Hepatocyte (in vitro differentiated cells): ENCODE measurements around the gene GMDS. TPM values are rescaled to one million over a fixed set of nuclear protein-coding genes. Genes with fewer than 3 reads are reported as not detected.
A peak's percentile ranks its signal among the peaks of the same experiment; 100 is the strongest.

Experiments
- DNase-seq: peaks from one replicate; pipeline ENCODE4 v3.0.0-alpha.2; 2016; ENCODE audit warnings: low spot score
- H2AFZ ChIP-seq: fragments of 200-600 bp; sonication (generic); 2 replicates; pipeline ENCODE4 v1.6.0; 2016; ENCODE audit warnings: antibody characterized with exemption, mild to moderate bottlenecking
- H3K27ac ChIP-seq: fragments of 200-600 bp; sonication (generic); 2 replicates; pipeline ENCODE4 v1.5.1; 2016; ENCODE audit warnings: mild to moderate bottlenecking
- H3K27me3 ChIP-seq: fragments of 200-600 bp; sonication (generic); 2 replicates; pipeline ENCODE4 v1.6.1; 2016
- H3K36me3 ChIP-seq: fragments of 200-600 bp; sonication (generic); replicated peaks from 2 replicates; pipeline ENCODE4 v1.5.1; 2016; ENCODE audit warnings: low read depth; ENCODE audit not compliant: insufficient read depth
- H3K4me1 ChIP-seq: fragments of 200-600 bp; sonication (generic); 2 replicates; pipeline ENCODE4 v1.5.1; 2016; ENCODE audit warnings: mild to moderate bottlenecking, moderate library complexity; ENCODE audit not compliant: insufficient read depth
- H3K4me2 ChIP-seq: fragments of 200-600 bp; sonication (generic); 2 replicates; pipeline ENCODE4 v1.6.0; 2016
- H3K4me3 ChIP-seq: fragments of 200-600 bp; sonication (generic); 2 replicates; pipeline ENCODE4 v1.5.1; 2016; ENCODE audit warnings: mild to moderate bottlenecking
- H3K79me2 ChIP-seq: fragments of 200-600 bp; sonication (generic); 2 replicates; pipeline ENCODE4 v1.6.0; 2017; ENCODE audit warnings: mild to moderate bottlenecking
- H3K9me2 ChIP-seq: fragments of 200-600 bp; sonication (generic); replicated peaks from 2 replicates; pipeline ENCODE4 v1.6.0; 2017; ENCODE audit warnings: mild to moderate bottlenecking; ENCODE audit not compliant: insufficient read depth
- H3K9me3 ChIP-seq: fragments of 200-600 bp; sonication (generic); 2 replicates; pipeline ENCODE4 v1.5.1; 2016; ENCODE audit warnings: low read depth, mild to moderate bottlenecking
- H4K20me1 ChIP-seq: fragments of 200-600 bp; sonication (generic); 2 replicates; pipeline ENCODE4 v1.6.0; 2016; ENCODE audit warnings: mild to moderate bottlenecking; ENCODE audit not compliant: insufficient read depth, poor library complexity, severe bottlenecking
- CTCF ChIP-seq: fragments of 200-600 bp; sonication (generic); IDR thresholded peaks from 2 replicates; pipeline ENCODE4 v1.5.1; 2016; ENCODE audit warnings: antibody characterized with exemption, mild to moderate bottlenecking; ENCODE audit not compliant: poor library complexity
- EZH2 ChIP-seq: fragments of 200-600 bp; sonication (generic); IDR thresholded peaks from 2 replicates; pipeline ENCODE4 v1.6.1; 2016; ENCODE audit warnings: antibody characterized with exemption, mild to moderate bottlenecking, borderline replicate concordance
- EZH2phosphoT487 ChIP-seq: fragments of 200-600 bp; sonication (generic); IDR thresholded peaks from one replicate; pipeline ENCODE4 v1.6.1; 2018; ENCODE audit warnings: antibody characterized with exemption, mild to moderate bottlenecking, low read depth, moderate library complexity; ENCODE audit not compliant: unreplicated experiment, severe bottlenecking
- WGBS: methylation state at CpG from one replicate; pipeline ENCODE4 v1.1.6; 2016; ENCODE audit warnings: low lambda C conversion rate; ENCODE audit errors: missing lambda C conversion rate; 5-methylcytosine and 5-hydroxymethylcytosine counted together
- polyA plus RNA-seq: library from polyadenylated mRNA; unstranded; fragments of >200 nt; fragmentation: Nextera tagmentation; extraction: Ambion mirVana; gene quantifications from 2 replicates; pipeline ENCODE4 v1.2.1, GENCODE V29; 2016
- total RNA-seq: library from RNA; depleted of rRNA; stranded (reverse); fragments of >200 nt; gene quantifications from 2 replicates; pipeline ENCODE4 v1.2.3, GENCODE V29; 2014

GMDS gene
- total and polyA plus RNA-seq, 2 experiments from 2014 or later, result 20.7 to 32.6 TPM

GRCh38 chr6:1667805-1668175 is 577.6 kb downstream of the GMDS start:
- no peak overlapping the region for H3K4me2 ChIP-seq
- WGBS, result 51% methylated on average over 4 of the region's 4 CpGs
- no peaks in the 10 kb centered on the region for H3K9me2 ChIP-seq
- TF ChIP-seq EZH2 (no peak), EZH2phosphoT487 (no peak), CTCF (no peak)
- peaks cover 6% of the 10 kb centered on the region for H3K4me1 ChIP-seq
- H4K20me1 ChIP-seq, result no peaks in the 10 kb centered on the region
- H3K27me3 ChIP-seq, result no peaks in the 10 kb centered on the region
- H3K27ac ChIP-seq, result no peak overlapping the region
- no peaks in the 10 kb centered on the region for H3K79me2 ChIP-seq
- no peak overlapping the region for H2AFZ ChIP-seq
- no peak overlapping the region for H3K4me3 ChIP-seq
- H3K36me3 ChIP-seq, result no peaks in the 10 kb centered on the region
- no peaks in the 10 kb centered on the region for H3K9me3 ChIP-seq
- no peak for DNase-seq

- no peak overlapping the region for H2AFZ ChIP-seq
- no peaks in the 10 kb centered on the region for H3K27me3 ChIP-seq
- no peaks in the 10 kb centered on the region for H3K9me2 ChIP-seq
- H3K79me2 ChIP-seq, result no peaks in the 10 kb centered on the region
- peak overlapping the region; percentile 22 for H3K27ac ChIP-seq
- DNase-seq, result peak; percentile 58
- no peak overlapping the region for H3K4me3 ChIP-seq
- no peaks in the 10 kb centered on the region for H3K9me3 ChIP-seq
- H4K20me1 ChIP-seq, result no peaks in the 10 kb centered on the region
- H3K4me1 ChIP-seq, result peaks cover 6% of the 10 kb centered on the region
- WGBS, result 30% methylated on average over 6 of the region's 6 CpGs
- TF ChIP-seq EZH2phosphoT487, result peak; percentile 89
- TF ChIP-seq EZH2, result no peak
- no peak overlapping the region for H3K4me2 ChIP-seq
- H3K36me3 ChIP-seq, result no peaks in the 10 kb centered on the region
Measured at GRCh38 chr6:1667012-1667804, 578.2 kb downstream of the GMDS start.

GRCh38 chr6:1665214-1665613 is 580.2 kb downstream of the GMDS start:
- no peak overlapping the region for H3K27ac ChIP-seq
- no peak overlapping the region for H3K4me2 ChIP-seq
- no peaks in the 10 kb centered on the region for H3K9me2 ChIP-seq
- 90% methylated on average over 2 of the region's 2 CpGs for WGBS
- no peaks in the 10 kb centered on the region for H3K79me2 ChIP-seq
- no peak for DNase-seq
- no peaks in the 10 kb centered on the region for H3K36me3 ChIP-seq
- no peak overlapping the region for H2AFZ ChIP-seq
- H3K4me1 ChIP-seq, result peaks cover 6% of the 10 kb centered on the region
- no peaks in the 10 kb centered on the region for H4K20me1 ChIP-seq
- H3K27me3 ChIP-seq, result no peaks in the 10 kb centered on the region
- H3K9me3 ChIP-seq, result no peaks in the 10 kb centered on the region
- no peak for TF ChIP-seq EZH2
- no peak for TF ChIP-seq EZH2phosphoT487
- TF ChIP-seq CTCF, result no peak
- no peak overlapping the region for H3K4me3 ChIP-seq

- 78% methylated on average over 6 of the region's 6 CpGs for WGBS
- Histone ChIP-seq H3K27me3 (no peaks in the 10 kb centered on the region), H3K36me3 (no peaks in the 10 kb centered on the region), H3K4me3 (no peak overlapping the region), H3K9me3 (no peaks in the 10 kb centered on the region), H3K79me2 (no peaks in the 10 kb centered on the region), H3K9me2 (no peaks in the 10 kb centered on the region), H3K4me2 (no peak overlapping the region), H3K4me1 (peaks cover 6% of the 10 kb centered on the region), H4K20me1 (no peaks in the 10 kb centered on the region), H2AFZ (no peak overlapping the region), H3K27ac (no peak overlapping the region)
- no peak for TF ChIP-seq EZH2
- no peak for TF ChIP-seq EZH2phosphoT487
- no peak for TF ChIP-seq CTCF
- no peak for DNase-seq
Measured at GRCh38 chr6:1664329-1664728, 581.1 kb downstream of the GMDS start.
